MCF 10A (cell line): Measurements from ENCODE around the gene RASGEF1B. TPM values are rescaled to one million over a fixed set of nuclear protein-coding genes. Genes with fewer than 3 reads are reported as not detected.
"Not testable (repeated sequence)": the region's sequence is repeated elsewhere in the genome, so short reads cannot be mapped to it uniquely, and the experiment has no call there.

Experiments
- BruUV-seq: library from RNA; stranded (reverse); fragments of 400-500 nt; replicated peaks from 2 replicates; lab custom pipeline; 2021; lab: Mats Ljungman, UMichigan
- CTCF ChIA-PET: fragments of 300-600 bp; sonication (Branson Sonifier 250); formaldehyde crosslinking; extraction: SDS; loops from one replicate; lab custom pipeline; 2021; ENCODE audit warnings: antibody characterized with exemption, inconsistent platforms; lab: Yijun Ruan, JAX
- POLR2A ChIA-PET: fragments of 300-600, 350-650 bp; sonication (Branson Sonifier 250); formaldehyde crosslinking; extraction: SDS; loops from one replicate; lab custom pipeline; 2020; ENCODE audit warnings: antibody characterized with exemption, inconsistent platforms; lab: Yijun Ruan, JAX
- DNase-seq: peaks from one replicate; pipeline ENCODE4 v3.0.0-alpha.2; 2018; ENCODE audit not compliant: unreplicated experiment
- H3K27ac Mint-ChIP-seq: one replicate; pipeline ENCODE4 v1.8.0; 2022; ENCODE audit warnings: mild to moderate bottlenecking, low read depth, mixed read lengths; ENCODE audit not compliant: unreplicated experiment
- H3K27me3 Mint-ChIP-seq: one replicate; pipeline ENCODE4 v1.8.0; 2022; ENCODE audit warnings: mixed read lengths; ENCODE audit not compliant: insufficient read depth, unreplicated experiment
- H3K36me3 Mint-ChIP-seq: one replicate; pipeline ENCODE4 v1.8.0; 2022; ENCODE audit warnings: mild to moderate bottlenecking, moderate library complexity, mixed read lengths; ENCODE audit not compliant: insufficient read depth, unreplicated experiment
- H3K4me1 Mint-ChIP-seq: one replicate; pipeline ENCODE4 v1.8.0; 2022; ENCODE audit warnings: mixed read lengths; ENCODE audit not compliant: insufficient read depth, unreplicated experiment
- H3K4me3 Mint-ChIP-seq: one replicate; pipeline ENCODE4 v1.8.0; 2022; ENCODE audit warnings: mild to moderate bottlenecking, moderate library complexity, mixed read lengths; ENCODE audit not compliant: unreplicated experiment
- H3K9me3 Mint-ChIP-seq: one replicate; pipeline ENCODE4 v1.8.0; 2022; ENCODE audit warnings: mixed read lengths; ENCODE audit not compliant: unreplicated experiment
- CTCF ChIP-seq: fragments of 200-600 bp; IDR thresholded peaks from one replicate; pipeline ENCODE4 v1.8.0; 2022; ENCODE audit warnings: antibody characterized with exemption, mild to moderate bottlenecking; ENCODE audit not compliant: unreplicated experiment
- intact Hi-C: fragments of 100-400 bp; cut with micrococcal nuclease; formaldehyde crosslinking; loops from 2 replicates; pipeline ENCODE4 v1.14.1; 2022
- total RNA-seq: library from RNA; stranded (reverse); gene quantifications from 2 replicates; pipeline ENCODE4 v1.2.3, GENCODE V29; 2022

RASGEF1B gene
- total RNA-seq, 1 experiment from 2014 or later = 5.4 TPM

GRCh38 chr4:81485310-81485980 is 13.7 kb upstream of the RASGEF1B start:
- no TSS peak for BruUV-seq
- H3K27ac Mint-ChIP-seq = no peak overlapping the region
- intact Hi-C loops = no loop called here
- no peak for TF ChIP-seq CTCF
- no peak for DNase-seq
- no peaks in the 10 kb centered on the region for H3K27me3 Mint-ChIP-seq
- no peak overlapping the region for H3K4me3 Mint-ChIP-seq
- H3K4me1 Mint-ChIP-seq = peaks cover 6% of the 10 kb centered on the region
- POLR2A ChIA-PET = interaction anchor here (0.7 kb wide), 1 partner anchor 942 kb away, joined by 3 read pairs; no protein-coding TSS in a partner anchor
- H3K9me3 Mint-ChIP-seq = no peaks in the 10 kb centered on the region
- H3K36me3 Mint-ChIP-seq = no peaks in the 10 kb centered on the region
- CTCF ChIA-PET = no interaction called here

DNA sequence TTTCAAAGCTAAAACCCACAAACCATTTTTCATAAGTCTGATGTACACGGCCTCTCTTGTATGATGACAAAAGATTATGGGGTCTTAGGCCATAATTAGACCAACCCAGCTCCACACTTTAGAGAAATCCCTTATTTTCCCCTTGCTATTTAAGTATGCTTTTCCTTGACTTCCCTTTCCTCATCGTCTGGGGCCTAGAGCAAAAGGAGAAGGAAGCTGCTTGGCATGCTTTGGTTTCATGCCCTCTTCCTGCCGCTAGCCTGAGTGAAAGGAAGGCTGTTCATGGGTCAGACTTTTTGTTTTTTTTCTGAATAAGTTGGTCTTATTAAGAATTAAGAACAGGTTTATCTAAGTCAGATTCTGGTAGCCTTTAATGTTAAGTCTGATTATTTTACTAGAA is 10.6 kb upstream of the RASGEF1B start:
- no peak for TF ChIP-seq CTCF
- no peaks in the 10 kb centered on the region for H3K36me3 Mint-ChIP-seq
- ChIA-PET CTCF (no interaction called here), POLR2A (no interaction called here)
- no peak overlapping the region for H3K27ac Mint-ChIP-seq
- H3K4me1 Mint-ChIP-seq = peaks cover 6% of the 10 kb centered on the region
- no peaks in the 10 kb centered on the region for H3K27me3 Mint-ChIP-seq
- DNase-seq = no peak
- BruUV-seq = no TSS peak
- no peaks in the 10 kb centered on the region for H3K9me3 Mint-ChIP-seq
- intact Hi-C loops = no loop called here
- H3K4me3 Mint-ChIP-seq = no peak overlapping the region

DNA sequence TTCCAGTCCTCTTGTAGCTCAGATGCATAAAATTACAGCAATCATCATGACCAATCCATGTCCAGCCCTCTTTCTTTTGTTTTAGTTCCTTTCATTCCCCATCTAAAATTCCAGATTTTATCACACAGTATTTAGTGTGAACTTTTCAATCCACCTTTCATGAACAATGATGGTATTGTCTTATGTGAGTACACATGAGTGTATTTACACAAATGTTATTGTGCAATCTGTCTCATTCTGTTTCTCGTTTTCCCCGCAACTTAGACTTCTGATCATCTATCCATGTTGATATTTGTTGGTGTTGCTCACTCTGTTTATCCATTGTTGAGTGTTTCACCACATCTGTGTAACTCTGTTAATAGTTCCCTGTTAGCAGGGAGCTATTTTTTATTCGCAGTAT is 9.4 kb upstream of the RASGEF1B start:
- Mint-ChIP-seq H3K9me3 (no peaks in the 10 kb centered on the region), H3K27ac (no peak overlapping the region), H3K27me3 (no peaks in the 10 kb centered on the region), H3K4me1 (peaks cover 6% of the 10 kb centered on the region), H3K36me3 (no peaks in the 10 kb centered on the region), H3K4me3 (no peak overlapping the region)
- POLR2A ChIA-PET = no interaction called here
- no peak for DNase-seq
- CTCF ChIA-PET = no interaction called here
- intact Hi-C loops = no loop called here
- TF ChIP-seq CTCF = no peak
- no TSS peak for BruUV-seq

DNA sequence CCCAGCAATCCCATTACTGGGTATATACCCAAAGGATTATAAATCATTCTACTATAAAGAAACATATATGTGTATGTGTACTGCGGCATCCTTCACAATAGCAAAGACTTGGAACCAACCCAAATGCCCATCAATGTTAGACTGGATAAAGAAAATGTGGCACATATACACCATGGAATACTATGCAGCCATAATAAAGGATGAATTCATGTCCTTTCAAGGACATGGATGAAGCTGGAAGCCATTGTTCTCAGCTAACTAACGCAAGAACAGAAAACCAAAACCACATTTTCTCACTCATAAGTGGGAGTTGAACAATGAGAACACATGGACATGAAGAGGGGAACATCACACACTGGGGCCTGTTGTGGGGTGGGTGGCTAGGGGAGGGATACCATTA is 7.9 kb upstream of the RASGEF1B start:
- H3K27me3 Mint-ChIP-seq, BruUV-seq, H3K9me3 Mint-ChIP-seq, H3K27ac Mint-ChIP-seq, CTCF ChIA-PET, H3K36me3 Mint-ChIP-seq, DNase-seq, H3K4me3 Mint-ChIP-seq, intact Hi-C loops, POLR2A ChIA-PET, H3K4me1 Mint-ChIP-seq: not testable (repeated sequence)

- POLR2A ChIA-PET, H3K27ac Mint-ChIP-seq, H3K36me3 Mint-ChIP-seq, H3K27me3 Mint-ChIP-seq, intact Hi-C loops, H3K4me3 Mint-ChIP-seq, BruUV-seq, H3K9me3 Mint-ChIP-seq: not testable (repeated sequence)
- H3K4me1 Mint-ChIP-seq = peaks cover 17% of the 10 kb centered on the region
- peak; percentile 24 for DNase-seq
- CTCF ChIA-PET = interaction anchor here (0.6 to 10.7 kb wide), 4 partner anchors 372 to 796 kb away, joined by 3 to 167 read pairs (median 25); no protein-coding TSS in a partner anchor
These were observed 1.9 kb upstream of the RASGEF1B start for GRCh38 chr4:81473331-81474265.
